ENCODE measurements around the gene SELENOM. TPM values are rescaled to one million over a fixed set of nuclear protein-coding genes. Genes with fewer than 3 reads are reported as not detected.

The SELENOM gene
- total RNA-seq, 1 donor from 2014 or later: 228 TPM

DNA sequence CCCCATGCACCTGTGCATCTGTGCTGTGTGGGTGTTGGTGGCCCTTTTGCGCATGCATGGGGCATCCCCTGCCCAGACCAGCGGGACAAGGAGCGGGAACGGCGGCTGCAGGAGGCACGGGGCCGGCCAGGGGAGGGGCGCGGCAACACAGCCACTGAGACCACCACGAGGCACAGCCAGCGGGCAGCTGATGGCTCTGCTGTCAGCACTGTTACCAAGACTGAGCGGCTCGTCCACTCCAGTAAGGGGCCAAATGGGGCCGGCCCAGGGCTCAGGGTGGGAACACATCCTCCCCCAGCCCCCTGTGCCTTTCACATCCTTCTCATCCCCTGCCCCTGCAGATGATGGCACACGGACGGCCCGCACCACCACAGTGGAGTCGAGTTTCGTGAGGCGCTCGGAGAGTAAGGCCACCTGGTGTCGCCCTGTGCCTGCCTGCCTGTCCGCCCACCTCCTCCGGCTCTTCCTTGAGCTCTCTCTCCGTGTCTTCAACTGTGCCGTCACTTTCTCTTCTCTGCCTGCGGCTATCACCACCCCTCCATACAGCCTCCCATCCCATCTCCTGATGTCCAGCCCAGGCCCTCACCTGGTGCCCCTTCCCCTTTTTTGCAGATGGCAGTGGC, 10.6 kb downstream of the SELENOM start:
- TF ChIP-seq, protein P1, sequence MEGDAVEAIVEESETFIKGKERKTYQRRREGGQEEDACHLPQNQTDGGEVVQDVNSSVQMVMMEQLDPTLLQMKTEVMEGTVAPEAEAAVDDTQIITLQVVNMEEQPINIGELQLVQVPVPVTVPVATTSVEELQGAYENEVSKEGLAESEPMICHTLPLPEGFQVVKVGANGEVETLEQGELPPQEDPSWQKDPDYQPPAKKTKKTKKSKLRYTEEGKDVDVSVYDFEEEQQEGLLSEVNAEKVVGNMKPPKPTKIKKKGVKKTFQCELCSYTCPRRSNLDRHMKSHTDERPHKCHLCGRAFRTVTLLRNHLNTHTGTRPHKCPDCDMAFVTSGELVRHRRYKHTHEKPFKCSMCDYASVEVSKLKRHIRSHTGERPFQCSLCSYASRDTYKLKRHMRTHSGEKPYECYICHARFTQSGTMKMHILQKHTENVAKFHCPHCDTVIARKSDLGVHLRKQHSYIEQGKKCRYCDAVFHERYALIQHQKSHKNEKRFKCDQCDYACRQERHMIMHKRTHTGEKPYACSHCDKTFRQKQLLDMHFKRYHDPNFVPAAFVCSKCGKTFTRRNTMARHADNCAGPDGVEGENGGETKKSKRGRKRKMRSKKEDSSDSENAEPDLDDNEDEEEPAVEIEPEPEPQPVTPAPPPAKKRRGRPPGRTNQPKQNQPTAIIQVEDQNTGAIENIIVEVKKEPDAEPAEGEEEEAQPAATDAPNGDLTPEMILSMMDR (IDR thresholded peaks at IDR 0.05): no peak
- H3K4me3 Mint-ChIP-seq (ENCODE audit: unreplicated experiment): no peak overlapping the region
- DNase-seq (ENCODE audit: low spot score): no peak
- H3K27ac Mint-ChIP-seq (ENCODE audit: unreplicated experiment): no peak overlapping the region
- no peaks in the 10 kb centered on the region for H3K27me3 Mint-ChIP-seq (ENCODE audit: low read depth)
- no peaks in the 10 kb centered on the region for H3K9me3 Mint-ChIP-seq (ENCODE audit: low read depth)
- H3K4me1 Mint-ChIP-seq (ENCODE audit: low read depth): peaks cover 5% of the 10 kb centered on the region
- peaks cover 25% of the 10 kb centered on the region for H3K36me3 Mint-ChIP-seq (ENCODE audit: low read depth)

DNA sequence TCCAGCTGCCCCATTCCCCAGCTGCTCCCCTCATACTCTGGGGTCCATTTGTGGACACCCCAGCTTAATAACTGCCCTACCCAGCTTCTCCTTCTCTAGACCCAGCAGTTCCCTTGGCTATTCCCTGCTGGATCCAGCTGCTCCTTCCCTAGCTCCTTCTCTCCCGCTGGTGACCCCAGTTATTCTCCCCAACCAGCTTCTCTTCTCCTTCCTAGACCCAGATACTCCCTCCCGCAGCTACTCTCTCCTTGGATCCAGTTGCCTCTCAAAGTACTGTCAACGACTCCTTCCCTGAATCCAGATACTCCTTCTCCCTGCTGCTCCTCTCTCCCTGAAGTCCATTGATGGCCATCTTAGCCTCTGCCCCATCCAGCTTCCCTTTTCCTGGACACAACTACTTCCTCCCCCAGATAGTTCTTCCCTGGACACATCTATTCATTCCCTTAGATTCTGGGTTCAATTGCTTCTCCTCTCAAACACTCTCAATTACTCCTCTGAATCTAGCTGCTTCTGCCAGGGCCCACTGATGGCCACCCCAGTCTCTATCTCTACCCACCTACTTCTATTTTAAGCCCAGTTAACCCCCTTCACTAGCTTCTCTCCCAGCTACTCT, 11.6 kb downstream of the SELENOM start:
- Mint-ChIP-seq H3K27me3 (ENCODE audit: low read depth) (no peaks in the 10 kb centered on the region), H3K36me3 (ENCODE audit: low read depth) (peaks cover 23% of the 10 kb centered on the region), H3K27ac (ENCODE audit: unreplicated experiment) (no peak overlapping the region), H3K4me1 (ENCODE audit: low read depth) (no peaks in the 10 kb centered on the region), H3K4me3 (ENCODE audit: unreplicated experiment) (no peak overlapping the region), H3K9me3 (ENCODE audit: low read depth) (no peaks in the 10 kb centered on the region)
- TF ChIP-seq, protein P1 (IDR thresholded peaks at IDR 0.05): no peak
- DNase-seq (ENCODE audit: low spot score): no peak

DNA sequence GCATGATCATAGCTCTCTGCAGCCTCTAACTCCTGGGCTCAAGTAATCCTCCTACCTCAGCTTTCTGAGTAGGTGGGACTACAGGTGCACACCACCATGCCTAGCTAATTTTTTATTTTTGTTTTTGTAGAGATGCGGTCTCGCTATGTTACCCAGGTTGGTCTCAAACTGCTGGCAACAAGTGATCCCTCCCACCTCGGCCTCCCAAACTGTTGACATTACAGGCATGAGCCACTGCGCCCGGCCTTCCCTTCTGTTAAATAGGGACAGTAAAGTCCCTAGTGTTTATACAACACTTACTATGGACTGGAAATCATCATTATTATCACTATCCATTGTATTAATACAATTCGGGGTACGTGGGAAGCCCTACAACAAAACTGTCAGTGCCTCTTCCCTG, 12.6 kb downstream of the SELENOM start:
- TF ChIP-seq, protein P1 (IDR thresholded peaks at IDR 0.05): no peak
- Mint-ChIP-seq H3K9me3 (ENCODE audit: low read depth) (no peaks in the 10 kb centered on the region), H3K4me1 (ENCODE audit: low read depth) (no peaks in the 10 kb centered on the region), H3K27me3 (ENCODE audit: low read depth) (no peaks in the 10 kb centered on the region), H3K4me3 (ENCODE audit: unreplicated experiment) (no peak overlapping the region), H3K36me3 (ENCODE audit: low read depth) (peaks cover 23% of the 10 kb centered on the region), H3K27ac (ENCODE audit: unreplicated experiment) (no peak overlapping the region)
- DNase-seq (ENCODE audit: low spot score): no peak

DNA sequence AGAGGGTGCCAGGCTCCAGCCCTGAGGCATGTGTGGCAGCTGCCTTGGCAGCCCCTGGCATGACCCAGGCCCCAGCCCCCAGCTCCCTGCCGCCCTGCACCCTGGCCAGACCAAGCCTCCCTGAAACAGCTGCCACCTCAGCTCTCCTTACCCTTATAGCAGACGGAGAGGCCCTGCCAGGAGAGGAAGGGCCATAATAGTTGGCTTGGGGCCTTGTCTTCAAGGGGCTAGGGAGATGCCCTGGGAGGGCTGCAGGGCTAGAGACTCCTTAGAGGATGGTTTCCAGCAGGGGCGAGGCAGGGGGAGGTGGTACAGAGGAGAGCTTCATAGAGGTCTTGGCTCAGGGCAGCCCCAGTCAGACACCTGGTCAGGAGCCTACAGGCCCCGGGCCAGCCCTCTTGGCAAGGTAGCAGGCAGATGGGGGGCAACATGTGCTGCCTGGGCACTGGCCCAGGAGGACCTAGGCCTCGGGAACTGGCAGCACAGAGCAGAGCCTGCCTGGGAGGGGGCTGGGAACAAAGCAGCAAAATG, 13.3 kb downstream of the SELENOM start:
- TF ChIP-seq, protein P1 (IDR thresholded peaks at IDR 0.05): no peak
- H3K4me3 Mint-ChIP-seq (ENCODE audit: unreplicated experiment): no peak overlapping the region

GRCh38 chr22:31093086-31093850, 14.1 kb downstream of the SELENOM start:
- Mint-ChIP-seq H3K9me3 (ENCODE audit: low read depth) (no peaks in the 10 kb centered on the region), H3K4me3 (ENCODE audit: unreplicated experiment) (no peak overlapping the region), H3K27me3 (ENCODE audit: low read depth) (no peaks in the 10 kb centered on the region), H3K27ac (ENCODE audit: unreplicated experiment) (no peak overlapping the region), H3K4me1 (ENCODE audit: low read depth) (no peaks in the 10 kb centered on the region), H3K36me3 (ENCODE audit: low read depth) (peaks cover 21% of the 10 kb centered on the region)
- TF ChIP-seq, protein P1 (IDR thresholded peaks at IDR 0.05): no peak
- no peak for DNase-seq (ENCODE audit: low spot score)

More for the DNA sequence above, 13.3 kb downstream of the SELENOM start:
- DNase-seq (ENCODE audit: low spot score): no peak
- Mint-ChIP-seq H3K9me3 (ENCODE audit: low read depth) (no peaks in the 10 kb centered on the region), H3K36me3 (ENCODE audit: low read depth) (peaks cover 23% of the 10 kb centered on the region), H3K27me3 (ENCODE audit: low read depth) (no peaks in the 10 kb centered on the region), H3K27ac (ENCODE audit: unreplicated experiment) (no peak overlapping the region), H3K4me1 (ENCODE audit: low read depth) (no peaks in the 10 kb centered on the region)

Measured in chondrocyte (in vitro differentiated cells).